Stimulated activated CD8-positive, alpha-beta memory T cell treated with anti-CD3 and anti-CD28 coated beads, Interleukin-2, amount 100 ng/mL, for 48 hours (primary cell): ENCODE results near the gene ALDH4A1.
"Not testable (repeated sequence)": the region's sequence is repeated elsewhere in the genome, so short reads cannot be mapped to it uniquely, and the experiment has no call there.

Source experiments
- DNase-seq, 2 donors: peaks; one replicate each; pipeline ENCODE4 v3.0.0-alpha.2; 2020; ENCODE audit warnings: low read depth in 2 of 2

The ALDH4A1 gene

GRCh38 chr1:18879215-18879790 lies 23.1 kb downstream of the ALDH4A1 start:
- DNase-seq = no peak

GRCh38 chr1:18878538-18879214 lies 23.7 kb downstream of the ALDH4A1 start:
- DNase-seq = no peak

GRCh38 chr1:18877282-18877681 lies 25.1 kb downstream of the ALDH4A1 start:
- DNase-seq = no peak

GRCh38 chr1:18876210-18876609 lies 26.1 kb downstream of the ALDH4A1 start:
- no peak for DNase-seq

- DNase-seq = no peak
Observed at GRCh38 chr1:18875796-18876128, 26.6 kb downstream of the ALDH4A1 start.

GRCh38 chr1:18875107-18875795 lies 27.1 kb downstream of the ALDH4A1 start:
- DNase-seq = peak; percentile 65 to 70

- DNase-seq = no peak
Observed at GRCh38 chr1:18874600-18874999, 27.8 kb downstream of the ALDH4A1 start.

- no peak for DNase-seq
Observed at GRCh38 chr1:18874036-18874435, 28.3 kb downstream of the ALDH4A1 start.

GRCh38 chr1:18872071-18872611 lies 30.2 kb downstream of the ALDH4A1 start:
- DNase-seq = no peak

- DNase-seq = no peak
Observed at GRCh38 chr1:18871401-18872070, 30.8 kb downstream of the ALDH4A1 start.

GRCh38 chr1:18870957-18871356 lies 31.4 kb downstream of the ALDH4A1 start:
- no peak for DNase-seq

GRCh38 chr1:18870595-18870865 lies 31.8 kb downstream of the ALDH4A1 start:
- not testable (repeated sequence) for DNase-seq

GRCh38 chr1:18869847-18870594 lies 32.3 kb downstream of the ALDH4A1 start:
- no peak for DNase-seq

GRCh38 chr1:18868801-18869424 lies 33.4 kb downstream of the ALDH4A1 start:
- no peak for DNase-seq

GRCh38 chr1:18868354-18868753 lies 34.0 kb downstream of the ALDH4A1 start:
- no peak for DNase-seq

- DNase-seq = no peak
Observed at GRCh38 chr1:18866846-18867245, 35.5 kb downstream of the ALDH4A1 start.

GRCh38 chr1:18866314-18866713 lies 36.0 kb downstream of the ALDH4A1 start:
- DNase-seq = no peak

- no peak for DNase-seq
Observed at GRCh38 chr1:18865176-18865575, 37.2 kb downstream of the ALDH4A1 start.

GRCh38 chr1:18861590-18861989 lies 40.8 kb downstream of the ALDH4A1 start:
- no peak for DNase-seq

- DNase-seq = no peak
Observed at GRCh38 chr1:18861082-18861481, 41.3 kb downstream of the ALDH4A1 start.

- no peak for DNase-seq
Observed at GRCh38 chr1:18859560-18859959, 42.8 kb downstream of the ALDH4A1 start, which contains the start of gene TAS1R2. Gene TAS1R2 (minus strand): TSS chr1:18859660. CDS start chr1:18859660, 0 bp downstream.
